Parathyroid adenoma (tissue), 2 donors: ENCODE measurements around the gene SELENON.

Experiments
- H2AFZ ChIP-seq: fragments of 300-600 bp; sonication (generic); one replicate; pipeline ENCODE4 v1.7.0; 2017; ENCODE audit warnings: antibody characterized with exemption, mild to moderate bottlenecking
- H3K27ac ChIP-seq: fragments of 300-600 bp; sonication (generic); one replicate; pipeline ENCODE4 v1.7.0; 2017
- H3K27me3 ChIP-seq: fragments of 300-600 bp; sonication (generic); one replicate; pipeline ENCODE4 v1.7.0; 2017; ENCODE audit warnings: low read length; ENCODE audit not compliant: control insufficient read depth, insufficient read depth
- H3K36me3 ChIP-seq: fragments of 300-600 bp; sonication (generic); one replicate; pipeline ENCODE4 v1.7.0; 2017; ENCODE audit warnings: low read length; ENCODE audit not compliant: control insufficient read depth, insufficient read depth
- H3K4me1 ChIP-seq: fragments of 300-600 bp; sonication (generic); one replicate; pipeline ENCODE4 v1.7.0; 2017; ENCODE audit warnings: control low read depth
- H3K4me2 ChIP-seq: fragments of 300-600 bp; sonication (generic); one replicate; pipeline ENCODE4 v1.7.0; 2017; ENCODE audit warnings: low read length
- H3K4me3 ChIP-seq: fragments of 300-600 bp; sonication (generic); one replicate; pipeline ENCODE4 v1.7.0; 2017; ENCODE audit warnings: low read depth, low read length
- H3K79me2 ChIP-seq: fragments of 300-600 bp; sonication (generic); one replicate; pipeline ENCODE4 v1.7.0; 2017; ENCODE audit warnings: control low read depth
- H3K9ac ChIP-seq: fragments of 300-600 bp; sonication (generic); one replicate; pipeline ENCODE4 v1.7.0; 2017; ENCODE audit warnings: mild to moderate bottlenecking
- H3K9me3 ChIP-seq: fragments of 300-600 bp; sonication (generic); one replicate; pipeline ENCODE4 v1.7.0; 2017; ENCODE audit warnings: low read length; ENCODE audit not compliant: control insufficient read depth
- CTCF ChIP-seq: fragments of 300-600 bp; sonication (generic); IDR thresholded peaks from one replicate; pipeline ENCODE4 v1.7.0; 2017; ENCODE audit warnings: antibody characterized with exemption, mild to moderate bottlenecking
- donor health status: primary hyperparathyroidism.

The SELENON gene

GRCh38 chr1:25784575-25785051, 15.4 kb upstream of the SELENON start:
- Histone ChIP-seq H3K9me3 (no peaks in the 10 kb centered on the region), H2AFZ (no peak overlapping the region), H3K27me3 (no peaks in the 10 kb centered on the region), H3K4me3 (no peak overlapping the region), H3K27ac (no peak overlapping the region), H3K4me1 (peaks cover 3% of the 10 kb centered on the region), H3K36me3 (no peaks in the 10 kb centered on the region), H3K79me2 (no peaks in the 10 kb centered on the region), H3K4me2 (no peak overlapping the region), H3K9ac (no peak overlapping the region)
- no peak for TF ChIP-seq CTCF

- H2AFZ ChIP-seq, result no peak overlapping the region
- H3K27ac ChIP-seq, result no peak overlapping the region
- no peaks in the 10 kb centered on the region for H3K4me1 ChIP-seq
- H3K9ac ChIP-seq, result no peak overlapping the region
- H3K27me3 ChIP-seq, result no peaks in the 10 kb centered on the region
- no peaks in the 10 kb centered on the region for H3K36me3 ChIP-seq
- no peaks in the 10 kb centered on the region for H3K79me2 ChIP-seq
- no peak overlapping the region for H3K4me3 ChIP-seq
- TF ChIP-seq CTCF, result no peak
- no peaks in the 10 kb centered on the region for H3K9me3 ChIP-seq
- no peak overlapping the region for H3K4me2 ChIP-seq
Observed at GRCh38 chr1:25785333-25786067, 14.5 kb upstream of the SELENON start.

GRCh38 chr1:25786887-25787759, 12.9 kb upstream of the SELENON start:
- Histone ChIP-seq H3K27ac (no peak overlapping the region), H2AFZ (no peak overlapping the region), H3K27me3 (no peaks in the 10 kb centered on the region), H3K4me2 (no peak overlapping the region), H3K36me3 (no peaks in the 10 kb centered on the region), H3K4me3 (no peak overlapping the region), H3K9ac (no peak overlapping the region), H3K9me3 (no peaks in the 10 kb centered on the region), H3K79me2 (no peaks in the 10 kb centered on the region), H3K4me1 (no peaks in the 10 kb centered on the region)
- TF ChIP-seq CTCF, result no peak

- Histone ChIP-seq H3K27me3 (no peaks in the 10 kb centered on the region), H3K4me3 (no peak overlapping the region), H3K9me3 (no peaks in the 10 kb centered on the region), H3K27ac (no peak overlapping the region), H2AFZ (no peak overlapping the region), H3K9ac (no peak overlapping the region), H3K36me3 (no peaks in the 10 kb centered on the region), H3K79me2 (no peaks in the 10 kb centered on the region), H3K4me2 (no peak overlapping the region), H3K4me1 (no peaks in the 10 kb centered on the region)
- no peak for TF ChIP-seq CTCF
Observed at GRCh38 chr1:25787760-25788166, 12.2 kb upstream of the SELENON start.
